HG03196 (cell line): ENCODE results near the gene CTNNBIP1.

Experiments used
- ATAC-seq: cut with Tn5 transposase; IDR thresholded peaks from one replicate; pipeline ENCODE4 v1.9.1; 2021; ENCODE audit not compliant: unreplicated experiment

Gene CTNNBIP1

DNA sequence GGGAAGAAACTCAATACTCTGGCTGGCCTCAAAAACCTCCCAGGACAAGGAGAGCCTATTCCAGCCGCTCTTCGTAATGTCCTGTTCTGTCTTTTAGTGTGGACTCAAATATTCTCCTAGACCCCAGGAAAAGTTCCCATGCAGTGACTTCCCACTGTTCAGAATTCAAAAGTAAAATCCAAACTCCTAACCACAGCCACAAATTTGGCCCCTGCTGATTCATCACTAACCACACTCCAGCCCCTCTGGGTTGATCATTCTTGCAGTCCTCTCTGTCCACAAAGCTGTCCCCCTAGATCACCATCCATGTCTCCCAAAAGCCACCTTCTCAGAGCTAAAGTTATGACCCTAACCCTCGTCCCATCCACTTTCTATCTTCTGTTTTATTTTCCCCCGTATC is 5.1 kb downstream of the CTNNBIP1 start:
- no peak for ATAC-seq

DNA sequence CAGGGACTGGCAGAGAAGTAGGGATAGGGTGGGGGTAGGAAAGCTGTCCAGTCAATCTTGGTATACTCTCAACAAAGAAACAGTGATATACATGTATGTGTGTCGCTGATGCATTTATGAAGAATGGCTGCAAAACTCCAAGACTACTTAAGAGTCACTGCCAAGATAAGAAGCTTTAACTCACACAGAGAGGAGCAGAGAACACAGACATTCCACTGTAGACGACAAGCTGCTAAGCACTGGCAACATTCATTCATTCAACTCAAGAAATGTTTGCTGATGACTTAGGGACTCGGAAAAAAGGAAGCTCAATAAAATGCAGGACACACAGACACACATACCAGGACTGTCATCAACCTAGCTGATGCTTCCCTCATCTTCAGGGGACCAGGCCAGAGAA is 5.5 kb downstream of the CTNNBIP1 start:
- ATAC-seq, result no peak

DNA sequence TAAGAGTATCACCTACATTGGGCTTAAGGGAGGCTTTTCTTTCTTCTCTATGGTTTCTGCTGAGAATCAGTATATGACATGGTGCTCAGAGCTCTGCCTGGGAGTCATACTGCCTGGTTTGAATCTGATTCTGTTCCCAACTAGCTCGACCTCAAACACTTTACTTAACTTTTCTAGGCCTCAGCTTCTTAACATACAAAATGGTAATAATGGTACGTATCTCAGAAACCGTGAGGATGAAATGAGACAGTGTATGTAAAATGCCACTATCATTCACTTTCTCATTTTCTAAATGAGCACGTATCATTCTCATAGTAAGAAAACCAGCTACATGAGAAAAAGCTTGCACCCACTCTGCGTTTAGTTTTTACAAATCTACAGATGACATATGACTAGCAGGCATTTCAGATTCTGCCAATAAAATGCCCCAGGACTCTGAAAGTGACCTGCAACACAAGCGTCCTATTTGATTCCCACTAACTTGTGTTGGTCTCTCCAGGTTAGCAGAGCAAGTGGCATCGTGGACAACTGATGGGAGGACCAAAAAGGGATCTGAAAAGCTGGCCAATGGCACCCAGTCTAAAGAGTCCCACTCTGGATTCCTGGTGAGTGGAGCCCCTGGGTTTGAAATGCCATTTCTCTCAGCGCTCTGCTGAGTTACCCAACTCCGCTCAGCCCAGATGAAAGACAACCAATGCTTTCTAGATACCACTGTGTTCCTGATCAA is 6.1 kb downstream of the CTNNBIP1 start:
- no peak for ATAC-seq

DNA sequence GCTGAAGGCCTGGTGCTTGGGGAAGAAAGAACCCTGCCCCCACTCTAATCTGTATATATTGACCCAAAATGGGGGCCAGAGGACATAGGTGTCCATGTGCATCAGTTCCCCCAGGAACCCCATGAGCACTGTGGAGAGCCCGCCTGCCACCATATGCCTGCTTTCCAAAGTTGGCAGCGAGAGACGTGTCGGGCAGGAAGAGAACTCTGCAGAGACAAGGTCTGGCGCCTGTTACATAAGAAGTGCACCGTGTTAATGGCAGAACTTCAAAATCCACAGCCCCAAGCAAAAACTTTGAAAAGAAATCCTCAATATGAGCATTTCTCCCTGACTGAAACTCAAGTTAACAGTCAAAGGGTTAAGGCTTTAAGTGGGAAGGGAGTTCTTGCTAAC is 8.0 kb downstream of the CTNNBIP1 start:
- no peak for ATAC-seq

GRCh38 chr1:9901148-9902059 is 8.7 kb downstream of the CTNNBIP1 start:
- no peak for ATAC-seq

GRCh38 chr1:9900142-9901043 is 9.7 kb downstream of the CTNNBIP1 start:
- no peak for ATAC-seq

GRCh38 chr1:9894115-9894514 is 16.0 kb downstream of the CTNNBIP1 start:
- ATAC-seq, result no peak

GRCh38 chr1:9892563-9893528 is 17.2 kb downstream of the CTNNBIP1 start:
- no peak for ATAC-seq

DNA sequence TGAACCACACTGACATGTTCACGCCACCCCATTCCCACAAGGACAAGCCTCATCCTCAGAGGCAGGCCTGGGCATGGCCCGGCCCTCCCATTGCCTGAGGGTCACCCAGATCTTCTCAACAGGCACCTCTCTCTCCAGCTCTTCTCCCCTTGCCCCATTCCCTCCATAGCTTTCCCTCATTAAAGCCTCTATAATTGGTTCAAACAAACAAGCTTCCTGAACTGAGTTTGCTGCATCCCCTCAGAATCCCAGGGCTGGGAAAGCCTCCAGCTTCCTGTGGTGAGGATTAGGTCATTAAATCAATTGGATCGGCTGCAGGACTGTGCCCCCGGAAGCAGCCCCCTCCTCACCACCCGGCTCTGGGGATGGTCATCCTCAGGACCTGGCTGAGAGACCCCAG is 18.9 kb downstream of the CTNNBIP1 start:
- no peak for ATAC-seq

DNA sequence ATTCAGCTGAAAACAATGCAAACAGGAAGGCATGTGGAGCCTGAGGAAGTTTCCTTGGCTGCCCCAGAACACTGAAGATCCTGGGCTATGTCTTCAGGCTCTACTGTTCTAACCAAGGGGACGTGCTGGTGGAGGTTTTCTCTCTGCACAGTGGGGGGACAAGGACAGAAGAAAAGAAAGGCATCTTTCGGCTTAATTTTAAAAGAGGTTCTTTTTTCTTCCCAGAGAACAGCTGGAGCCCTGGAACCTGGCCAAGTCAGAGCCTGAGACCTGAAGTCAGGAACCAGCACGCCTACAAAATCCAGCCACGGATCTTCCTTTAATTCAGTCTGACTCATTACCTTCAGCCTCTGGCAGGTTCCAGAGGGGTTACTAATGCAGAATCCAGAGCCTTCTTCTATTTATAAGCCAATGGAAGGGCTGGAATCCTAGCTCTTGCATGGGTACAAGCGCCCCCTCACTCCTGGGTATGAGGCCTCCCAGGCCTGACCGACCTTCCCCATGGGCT is 19.8 kb downstream of the CTNNBIP1 start:
- ATAC-seq, result no peak

DNA sequence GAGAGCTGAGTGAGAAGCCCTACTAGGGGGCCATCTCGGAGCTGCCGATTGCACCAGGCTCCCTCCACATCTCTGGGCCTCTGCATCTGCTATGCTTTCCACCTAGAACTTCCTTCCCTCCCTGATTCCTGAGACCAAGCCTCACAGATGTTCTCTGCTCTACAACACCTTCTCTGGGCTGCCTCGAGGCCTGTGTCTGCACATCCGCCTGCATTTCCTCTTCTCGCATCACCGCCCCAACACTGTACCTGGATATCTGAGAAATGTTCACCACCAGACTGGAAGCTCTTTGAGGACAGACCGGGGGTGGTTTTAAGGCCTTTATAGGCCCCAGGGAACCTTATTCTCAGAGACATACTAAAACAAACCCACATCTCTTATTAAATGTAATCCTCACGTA is 20.7 kb downstream of the CTNNBIP1 start:
- no peak for ATAC-seq

GRCh38 chr1:9888886-9889285 is 21.2 kb downstream of the CTNNBIP1 start:
- no peak for ATAC-seq

DNA sequence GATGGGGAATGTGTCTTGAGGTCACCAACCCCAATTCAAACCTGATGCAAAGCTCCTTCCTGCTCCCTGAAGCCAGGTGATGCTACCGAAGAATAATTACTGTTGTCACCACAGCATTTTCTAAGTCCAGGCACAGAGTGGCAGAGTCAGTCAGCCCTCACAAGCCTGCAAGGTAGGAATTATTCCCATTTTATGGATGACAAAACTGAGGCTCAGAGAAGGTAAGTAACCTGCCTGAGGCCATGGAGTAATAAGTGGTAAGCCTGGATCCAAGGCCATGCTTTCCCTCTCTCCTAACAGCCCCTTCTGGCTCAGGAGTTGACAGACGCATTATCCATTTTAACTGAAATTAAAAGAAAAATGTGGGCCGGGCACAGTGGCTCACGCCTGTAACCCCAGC is 23.0 kb downstream of the CTNNBIP1 start:
- ATAC-seq, result no peak

DNA sequence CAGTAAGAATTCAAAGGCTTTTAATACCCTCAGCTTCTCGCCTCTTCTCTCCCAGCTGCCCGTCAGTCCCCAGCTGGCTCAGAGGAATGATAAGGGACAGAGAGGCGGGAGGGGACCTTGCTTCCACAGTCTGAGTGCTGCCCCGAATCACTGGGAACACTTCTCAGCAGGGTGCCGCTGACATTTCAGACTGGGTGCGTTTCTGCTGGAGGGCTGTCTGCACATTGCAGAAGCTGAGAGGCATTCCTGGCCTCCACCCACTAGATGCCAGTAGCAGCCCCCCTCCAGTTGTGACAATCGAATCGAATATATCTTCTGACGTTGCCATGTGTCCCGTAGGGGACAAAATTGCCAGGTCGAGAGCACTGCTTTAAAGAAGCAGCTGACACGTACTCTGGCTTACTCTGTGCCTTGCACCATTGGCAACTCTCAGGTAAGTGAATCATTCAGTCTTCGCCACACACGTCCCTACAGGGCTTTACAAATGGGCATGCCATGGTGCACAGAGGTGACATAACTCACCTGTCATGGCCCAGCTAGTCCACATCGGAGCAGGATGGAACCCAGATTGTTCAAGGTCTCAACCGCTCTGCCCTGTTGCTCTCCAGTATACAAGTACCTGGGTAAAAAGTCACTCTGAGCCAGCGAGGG is 23.9 kb downstream of the CTNNBIP1 start:
- no peak for ATAC-seq

DNA sequence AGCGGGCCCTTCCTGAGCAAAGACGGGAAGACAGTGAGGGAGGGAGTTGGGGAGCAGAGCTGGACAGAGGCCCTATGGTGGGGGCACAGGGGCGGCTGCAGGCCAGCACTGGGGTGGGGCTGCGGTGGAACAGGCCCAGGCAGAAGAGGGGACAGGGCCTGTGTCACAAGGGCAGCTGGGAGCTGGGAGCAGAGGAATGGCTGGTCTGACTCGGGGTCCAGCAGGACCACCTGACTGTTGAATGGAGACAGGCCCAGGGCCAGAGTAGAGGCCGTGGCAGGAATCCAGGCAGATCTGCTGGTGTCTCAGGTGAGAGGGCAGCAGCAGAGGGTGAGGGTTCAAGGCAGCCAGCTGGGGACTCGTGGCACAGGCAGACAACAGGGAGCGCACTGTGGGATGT is 25.3 kb downstream of the CTNNBIP1 start:
- no peak for ATAC-seq

- ATAC-seq, result no peak
Measured at GRCh38 chr1:9883585-9884449, 26.3 kb downstream of the CTNNBIP1 start.

- no peak for ATAC-seq
Measured at GRCh38 chr1:9882945-9883303, 27.1 kb downstream of the CTNNBIP1 start.

DNA sequence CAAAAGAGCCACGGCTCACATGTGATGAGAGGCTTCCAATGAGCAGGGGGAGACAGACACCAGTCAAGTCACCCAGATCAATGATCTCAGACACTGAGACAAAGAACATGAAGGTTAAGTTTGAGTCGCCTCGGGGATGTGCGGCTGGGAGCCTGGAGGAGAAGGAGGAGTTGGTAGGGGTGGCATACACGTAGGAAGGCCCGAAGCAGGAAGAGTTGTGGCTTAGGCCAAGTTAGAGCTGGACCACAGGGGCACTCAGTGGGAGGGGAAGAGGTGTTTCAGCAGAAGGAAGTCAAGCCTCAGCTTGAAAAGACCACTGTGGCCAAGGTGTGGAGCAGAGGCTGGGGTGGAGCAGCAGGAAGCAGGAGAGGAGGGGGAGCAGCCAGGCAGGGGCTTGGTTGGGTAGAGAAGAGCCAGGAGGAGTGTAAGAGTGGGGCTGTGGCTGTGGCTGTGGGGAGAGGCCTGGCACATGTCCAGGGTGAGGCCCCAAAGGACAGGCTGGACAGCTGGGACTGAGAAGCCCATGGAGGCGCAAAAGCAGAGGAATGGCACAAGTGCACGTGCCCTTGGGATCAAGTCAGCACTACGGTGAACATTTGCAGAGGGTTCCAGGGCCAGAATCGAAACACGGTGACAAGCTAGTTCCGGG is 27.6 kb downstream of the CTNNBIP1 start:
- no peak for ATAC-seq
